Measurements from ENCODE around the gene IL18.
"Not testable (repeated sequence)": the region's sequence is repeated elsewhere in the genome, so short reads cannot be mapped to it uniquely, and the experiment has no call there.

Gene IL18

DNA sequence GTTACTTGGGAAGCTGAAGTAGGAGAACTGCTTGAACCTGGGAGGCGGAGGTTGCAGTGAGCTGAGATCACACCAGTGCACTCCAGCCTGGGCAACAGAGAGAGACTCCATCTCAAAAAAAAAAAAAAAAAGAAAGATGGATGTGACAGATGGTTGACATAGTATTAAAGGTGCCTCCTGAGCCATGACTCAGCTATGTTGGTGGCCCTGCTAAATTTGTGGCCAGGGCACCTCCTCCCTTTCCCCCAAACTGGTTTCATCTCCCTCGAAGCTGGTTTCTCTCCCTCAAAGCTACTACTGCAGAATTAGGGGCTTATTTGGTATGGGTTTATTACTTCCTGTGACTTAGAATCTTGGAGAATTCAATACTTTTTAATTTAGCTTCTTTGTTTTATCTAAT is 45.7 kb downstream of the IL18 start:
- Mint-ChIP-seq H3K4me1 (peaks cover 20% of the 10 kb centered on the region), H3K36me3 (ENCODE audit: low read depth) (no peaks in the 10 kb centered on the region), H3K27ac (no peak overlapping the region), H3K9me3 (no peaks in the 10 kb centered on the region), H3K4me3 (no peak overlapping the region), H3K27me3 (no peaks in the 10 kb centered on the region)
- ATAC-seq = peak; percentile 82
- no peak for DNase-seq

DNA sequence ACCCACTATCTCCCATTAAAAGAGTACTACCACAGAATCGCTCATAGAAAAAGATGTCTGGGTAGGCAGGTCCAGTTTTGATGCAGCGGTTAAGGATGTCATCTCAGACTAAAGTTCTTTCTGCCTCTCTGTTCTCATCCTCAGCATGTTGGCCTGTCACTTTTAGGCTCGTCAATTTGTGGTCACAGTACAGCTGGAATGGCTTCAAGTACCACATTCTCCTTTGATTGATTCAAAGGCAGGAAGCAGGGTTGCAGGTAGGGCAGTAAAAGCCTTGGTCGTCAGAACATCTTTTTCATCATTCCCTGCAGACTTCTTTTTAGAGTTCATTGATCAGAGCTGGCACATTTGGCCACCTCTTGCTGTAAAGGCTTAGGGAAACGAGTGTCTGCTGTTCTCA is 48.5 kb downstream of the IL18 start:
- H3K4me3 Mint-ChIP-seq = no peak overlapping the region
- H3K4me1 Mint-ChIP-seq = peaks cover 15% of the 10 kb centered on the region
- no peaks in the 10 kb centered on the region for H3K9me3 Mint-ChIP-seq
- ATAC-seq = no peak
- H3K27ac Mint-ChIP-seq = no peak overlapping the region
- H3K27me3 Mint-ChIP-seq = no peaks in the 10 kb centered on the region
- no peaks in the 10 kb centered on the region for H3K36me3 Mint-ChIP-seq (ENCODE audit: low read depth)
- DNase-seq = no peak

DNA sequence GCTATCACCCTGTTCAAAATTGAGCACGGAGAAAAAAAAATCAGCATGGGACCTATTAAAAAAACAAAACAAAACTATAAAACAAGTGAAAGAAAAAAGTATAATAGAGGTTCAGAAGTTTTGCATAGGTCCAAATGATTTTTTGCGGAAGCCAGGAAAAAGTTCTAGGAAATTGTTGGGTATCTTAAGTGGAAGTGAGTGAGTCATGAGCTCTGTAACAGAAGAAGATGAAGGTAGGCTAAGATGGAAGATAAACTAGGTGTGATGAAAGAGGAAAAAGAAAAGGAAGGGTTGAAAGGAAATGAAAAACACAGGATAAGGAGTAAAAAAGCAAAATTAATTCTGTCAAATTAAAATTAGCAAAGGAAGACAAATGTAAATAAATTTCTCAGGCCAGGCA is 49.4 kb downstream of the IL18 start:
- Mint-ChIP-seq H3K4me3 (no peak overlapping the region), H3K9me3 (no peaks in the 10 kb centered on the region), H3K27me3 (no peaks in the 10 kb centered on the region), H3K36me3 (ENCODE audit: low read depth) (no peaks in the 10 kb centered on the region), H3K27ac (no peak overlapping the region), H3K4me1 (peaks cover 9% of the 10 kb centered on the region)
- no peak for ATAC-seq
- no peak for DNase-seq

DNA sequence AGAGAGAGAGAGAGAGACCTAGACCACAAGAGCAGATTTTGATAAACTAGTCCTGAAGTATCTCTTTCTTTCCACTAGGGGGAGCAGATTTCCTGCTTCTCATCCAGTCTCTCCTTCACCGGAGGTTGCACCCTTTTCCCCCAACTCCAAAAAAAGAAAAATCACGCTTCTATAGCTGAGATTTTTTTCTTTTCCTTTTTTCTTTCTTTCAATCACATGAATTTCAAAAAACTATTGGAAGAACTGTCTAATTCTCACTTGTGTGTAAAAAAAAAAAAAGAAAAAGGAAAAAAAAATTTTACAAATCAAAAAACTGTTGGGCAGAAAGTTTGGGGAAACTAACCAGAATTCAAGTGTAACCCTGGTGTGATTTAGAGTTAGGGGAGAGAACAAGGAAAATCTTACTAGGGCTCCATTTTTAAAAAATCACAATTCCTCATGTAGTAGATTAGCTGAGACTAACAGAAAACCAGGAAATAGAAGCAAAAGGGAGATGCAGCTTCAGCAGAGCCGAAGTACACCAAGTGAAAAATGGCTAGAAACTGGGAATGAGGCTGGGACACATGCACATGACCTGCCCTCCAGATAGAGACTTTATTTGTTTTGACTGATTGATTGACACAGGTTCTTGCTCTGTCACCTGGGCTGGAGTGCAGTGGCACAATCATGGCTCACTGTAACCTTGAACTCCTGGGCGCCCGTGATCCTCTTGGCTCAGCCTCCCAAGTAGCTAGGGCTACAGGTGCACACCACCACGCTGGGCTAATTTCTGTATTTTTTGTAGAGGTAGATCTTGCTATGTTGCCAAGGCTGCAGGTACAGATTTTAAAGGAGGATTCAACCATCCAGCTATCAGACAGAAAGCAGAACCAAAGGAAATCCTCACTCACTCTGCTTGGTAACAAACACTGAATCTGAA is 50.1 kb downstream of the IL18 start:
- Mint-ChIP-seq H3K27ac (no peak overlapping the region), H3K4me1 (peaks cover 9% of the 10 kb centered on the region), H3K4me3 (no peak overlapping the region), H3K27me3 (no peaks in the 10 kb centered on the region), H3K36me3 (ENCODE audit: low read depth) (no peaks in the 10 kb centered on the region), H3K9me3 (no peaks in the 10 kb centered on the region)
- DNase-seq = no peak
- no peak for ATAC-seq

DNA sequence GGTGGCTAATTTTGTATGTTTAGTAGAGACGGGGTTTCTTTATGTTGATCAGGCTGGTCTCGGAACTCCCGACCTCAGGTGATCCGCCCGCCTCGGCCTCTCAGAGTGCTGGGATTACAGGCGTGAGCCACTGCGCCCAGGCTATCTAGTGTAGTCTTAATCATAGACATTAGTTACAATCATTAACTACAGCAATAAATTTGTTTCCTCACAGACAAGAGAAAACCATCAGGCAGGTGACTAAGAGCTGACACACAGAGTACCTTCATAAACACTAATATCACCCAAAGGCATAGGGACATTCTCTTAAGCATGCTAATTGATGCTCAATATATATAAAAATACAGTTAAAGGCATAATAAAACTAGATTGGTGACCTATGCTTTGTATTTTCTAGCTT is 57.8 kb downstream of the IL18 start:
- ATAC-seq (no peak), DNase-seq (no peak)
- Mint-ChIP-seq H3K4me1 (no peaks in the 10 kb centered on the region), H3K27ac (no peak overlapping the region), H3K9me3 (no peaks in the 10 kb centered on the region), H3K27me3 (no peaks in the 10 kb centered on the region), H3K4me3 (no peak overlapping the region), H3K36me3 (ENCODE audit: low read depth) (no peaks in the 10 kb centered on the region)

DNA sequence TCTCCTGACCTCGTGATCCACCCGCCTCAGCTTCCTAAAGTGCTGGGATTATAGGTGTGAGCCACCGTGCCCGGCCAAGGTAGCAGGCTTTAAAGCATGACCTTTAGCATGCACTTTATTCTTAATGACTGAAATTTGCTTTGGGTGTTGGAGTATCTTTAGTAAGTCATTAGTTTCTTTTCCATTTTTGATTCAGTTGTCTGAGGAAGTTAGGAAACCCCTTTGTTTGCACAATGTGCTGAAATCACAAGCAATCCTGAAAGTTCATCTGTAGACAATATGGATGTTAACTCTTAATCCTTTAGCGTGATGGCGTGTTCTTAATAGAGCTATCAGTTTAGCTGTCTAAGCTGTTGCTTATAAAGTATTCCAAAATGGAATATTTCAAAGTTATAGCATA is 60.4 kb downstream of the IL18 start:
- Mint-ChIP-seq H3K27me3 (no peaks in the 10 kb centered on the region), H3K27ac (no peak overlapping the region), H3K9me3 (no peaks in the 10 kb centered on the region), H3K4me3 (no peak overlapping the region), H3K36me3 (ENCODE audit: low read depth) (no peaks in the 10 kb centered on the region), H3K4me1 (no peaks in the 10 kb centered on the region)
- ATAC-seq (no peak), DNase-seq (no peak)

DNA sequence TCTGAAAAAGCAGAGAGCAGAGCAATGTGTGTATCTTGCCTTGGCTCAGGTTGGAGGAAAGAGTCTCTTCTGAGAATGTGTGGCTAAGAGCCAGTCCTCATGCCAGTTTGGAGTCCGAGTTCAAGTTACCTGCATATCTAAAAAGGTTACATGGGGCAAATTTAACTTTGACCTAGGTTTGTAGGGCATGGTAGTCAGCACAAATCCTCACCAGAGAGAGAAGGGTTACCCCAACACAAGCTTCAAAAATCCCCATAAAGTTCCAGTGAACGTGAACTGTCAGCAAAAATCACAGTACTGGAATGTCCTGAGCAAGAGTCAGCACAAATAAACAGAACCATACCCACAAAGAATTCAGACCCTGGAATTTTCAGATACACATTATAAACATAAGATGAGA is 63.4 kb downstream of the IL18 start:
- DNase-seq (no peak), ATAC-seq (no peak)
- Mint-ChIP-seq H3K27ac (no peak overlapping the region), H3K27me3 (no peaks in the 10 kb centered on the region), H3K36me3 (ENCODE audit: low read depth) (peaks cover 7% of the 10 kb centered on the region), H3K4me1 (no peaks in the 10 kb centered on the region), H3K9me3 (no peaks in the 10 kb centered on the region), H3K4me3 (no peak overlapping the region)

DNA sequence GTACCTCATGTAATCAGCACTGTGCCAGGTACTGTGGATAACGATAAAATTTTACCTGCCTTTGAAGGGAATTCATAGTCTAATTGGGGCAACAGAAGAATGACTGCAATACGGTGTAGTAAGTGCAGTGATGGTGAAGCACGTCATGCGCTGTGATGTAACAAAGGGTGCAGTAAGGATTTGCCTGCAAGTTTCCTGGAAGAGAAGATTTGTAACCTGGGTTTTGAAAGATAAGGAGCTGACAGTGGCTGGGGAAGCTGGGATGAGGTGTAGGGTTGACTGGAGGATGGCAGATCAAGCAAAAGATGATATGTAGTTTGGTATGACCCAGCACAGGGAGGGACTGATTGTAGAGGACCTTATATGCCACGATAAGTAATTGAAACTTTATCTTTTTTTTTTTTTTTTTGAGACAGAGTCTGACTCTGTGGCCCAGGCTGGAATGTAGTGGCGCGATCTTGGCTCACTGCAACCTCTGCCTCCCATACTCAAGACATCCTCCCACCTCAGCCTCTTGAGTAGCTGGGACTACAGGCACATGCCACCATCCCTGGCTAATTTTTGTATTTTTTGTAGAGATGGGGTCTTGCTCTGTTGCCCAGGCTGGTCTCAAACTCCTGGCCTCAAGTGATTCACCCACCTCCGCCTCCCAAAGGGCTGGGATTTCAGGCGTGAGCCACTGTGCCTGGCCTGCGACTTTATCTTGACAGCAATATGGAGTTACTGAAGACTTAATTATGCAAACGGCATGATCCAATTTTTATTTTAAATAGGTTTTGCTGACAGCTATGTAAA is 66.0 kb downstream of the IL18 start:
- Mint-ChIP-seq H3K4me3 (no peak overlapping the region), H3K27me3 (no peaks in the 10 kb centered on the region), H3K9me3 (no peaks in the 10 kb centered on the region), H3K4me1 (no peaks in the 10 kb centered on the region), H3K27ac (no peak overlapping the region), H3K36me3 (ENCODE audit: low read depth) (peaks cover 10% of the 10 kb centered on the region)
- no peak for ATAC-seq
- DNase-seq = no peak

DNA sequence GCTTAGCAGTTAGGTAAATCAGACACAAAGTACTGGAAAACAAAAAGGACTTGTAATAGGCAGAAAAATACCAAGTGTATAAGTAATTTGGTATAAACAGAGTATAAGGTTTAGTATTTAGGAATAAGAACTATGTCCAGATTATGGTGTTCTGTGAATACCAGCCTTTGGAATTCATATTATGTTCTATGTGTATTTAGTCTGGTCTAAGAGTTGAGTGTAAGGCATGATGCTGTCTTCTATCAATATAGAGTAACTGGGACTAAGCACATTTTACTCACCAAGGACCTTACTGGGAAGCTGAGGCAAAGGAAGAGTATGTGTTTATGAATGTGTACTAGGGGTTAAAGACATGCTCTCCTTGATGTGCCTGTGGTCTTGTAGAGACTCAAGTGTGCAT is 67.7 kb downstream of the IL18 start:
- Mint-ChIP-seq H3K36me3 (ENCODE audit: low read depth) (peaks cover 24% of the 10 kb centered on the region), H3K9me3 (no peaks in the 10 kb centered on the region), H3K4me1 (no peaks in the 10 kb centered on the region), H3K27ac (no peak overlapping the region), H3K27me3 (no peaks in the 10 kb centered on the region), H3K4me3 (no peak overlapping the region)
- DNase-seq (no peak), ATAC-seq (no peak)

DNA sequence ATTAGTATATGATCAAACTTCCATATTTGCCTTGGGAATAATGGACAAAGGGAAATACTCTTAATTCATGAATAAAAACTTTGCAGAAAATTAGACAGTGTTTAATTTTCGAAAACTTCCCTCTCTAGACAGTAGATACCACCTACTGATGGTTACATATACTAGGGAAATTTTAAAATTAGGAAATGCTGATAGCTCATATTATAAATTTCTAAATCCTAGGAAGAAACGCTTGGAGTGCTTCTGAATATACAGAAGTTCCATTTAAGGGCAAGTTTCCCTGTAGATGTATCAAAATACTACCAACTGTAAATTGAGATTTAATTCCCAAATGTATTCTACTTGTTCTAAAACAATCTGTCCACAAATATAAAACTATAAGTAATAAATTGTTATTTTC is 68.6 kb downstream of the IL18 start:
- H3K36me3 Mint-ChIP-seq (ENCODE audit: low read depth) = peaks cover 30% of the 10 kb centered on the region
- not testable (repeated sequence) for DNase-seq, H3K27me3 Mint-ChIP-seq, H3K27ac Mint-ChIP-seq, ATAC-seq, H3K9me3 Mint-ChIP-seq, H3K4me1 Mint-ChIP-seq, H3K4me3 Mint-ChIP-seq
